Liver (tissue), 9 donors: ENCODE data around the gene FAM181A. TPM values are rescaled to one million over a fixed set of nuclear protein-coding genes. Genes with fewer than 3 reads are reported as not detected.

Source experiments
- DNase-seq: peaks from one replicate; pipeline ENCODE4 v3.0.0-alpha.2; 2017; ENCODE audit warnings: low spot score
- H3K27ac ChIP-seq, 2 donors: one replicate each; pipeline ENCODE4 v1.7.0; 2013; ENCODE audit warnings: inconsistent platforms in 2 of 2, low read length in 2 of 2, control low read depth in 1 of 2, low read depth in 1 of 2, mild to moderate bottlenecking in 1 of 2
- H3K27me3 ChIP-seq, 4 donors: one replicate each; pipeline versions ENCODE4 v1.6.1 to v1.7.0; 2013; ENCODE audit warnings: low read length in 3 of 4, inconsistent platforms in 1 of 4, mild to moderate bottlenecking in 1 of 4, moderate library complexity in 1 of 4; ENCODE audit not compliant: control insufficient read depth in 4 of 4, insufficient read depth in 4 of 4
- H3K36me3 ChIP-seq, 4 donors: one replicate each; pipeline versions ENCODE4 v1.6.1 to v1.7.0; 2013; ENCODE audit warnings: low read length in 3 of 4, mild to moderate bottlenecking in 3 of 4, low read depth in 1 of 4, moderate library complexity in 1 of 4; ENCODE audit not compliant: control insufficient read depth in 4 of 4, insufficient read depth in 3 of 4
- H3K4me1 ChIP-seq, 4 donors: one replicate each; pipeline versions ENCODE4 v1.6.1 to v1.7.0; 2013; ENCODE audit warnings: low read length in 3 of 4, mild to moderate bottlenecking in 3 of 4, moderate library complexity in 1 of 4; ENCODE audit not compliant: control insufficient read depth in 4 of 4, insufficient read depth in 4 of 4
- H3K4me3 ChIP-seq, 3 donors: one replicate each; pipeline versions ENCODE4 v1.6.1 to v1.7.0; 2013; ENCODE audit warnings: low read length in 3 of 3, control low read depth in 1 of 3, low read depth in 1 of 3, mild to moderate bottlenecking in 1 of 3
- H3K9ac ChIP-seq, 2 donors: one replicate each; pipeline ENCODE4 v1.7.0; 2013; ENCODE audit warnings: low read length in 2 of 2, mild to moderate bottlenecking in 2 of 2, moderate library complexity in 2 of 2, control low read depth in 1 of 2, low read depth in 1 of 2
- H3K9me3 ChIP-seq, 4 donors: one replicate each; pipeline versions ENCODE4 v1.6.1 to v1.7.0; 2013; ENCODE audit warnings: low read length in 3 of 4; ENCODE audit not compliant: control insufficient read depth in 4 of 4
- ATF3 ChIP-seq: IDR thresholded peaks from 2 replicates; pipeline ENCODE4 v1.6.1; 2016; ENCODE audit warnings: antibody characterized with exemption
- EGR1 ChIP-seq, 2 donors: IDR thresholded peaks; 2 replicates each; pipeline ENCODE4 v1.6.1; 2016 to 2018; ENCODE audit warnings: antibody characterized with exemption in 2 of 2, low read depth in 2 of 2
- FOXA1 ChIP-seq: IDR thresholded peaks from 2 replicates; pipeline ENCODE4 v1.6.1; 2016; ENCODE audit warnings: antibody characterized with exemption
- GABPA ChIP-seq, 2 donors: IDR thresholded peaks in 1 of 2; conservative IDR thresholded peaks in 1 of 2; 2 replicates each; pipeline ENCODE4 v1.6.1; 2016; ENCODE audit warnings: antibody characterized with exemption in 2 of 2, mild to moderate bottlenecking in 1 of 2, moderate library complexity in 1 of 2
- JUND ChIP-seq, 2 donors: IDR thresholded peaks; 2 replicates each; pipeline ENCODE4 v1.6.1; 2016; ENCODE audit warnings: antibody characterized with exemption in 2 of 2
- NR2F2 ChIP-seq: IDR thresholded peaks from 2 replicates; pipeline ENCODE4 v1.6.1; 2016; ENCODE audit warnings: antibody characterized with exemption
- RAD21 ChIP-seq, 2 donors: IDR thresholded peaks; 2 replicates each; pipeline ENCODE4 v1.6.1; 2016; ENCODE audit warnings: antibody characterized with exemption in 2 of 2, mild to moderate bottlenecking in 2 of 2
- REST ChIP-seq: IDR thresholded peaks from 2 replicates; pipeline ENCODE4 v1.6.1; 2016; ENCODE audit warnings: antibody characterized with exemption, mild to moderate bottlenecking
- RXRA ChIP-seq, 2 donors: IDR thresholded peaks; 2 replicates each; pipeline ENCODE4 v1.6.1; 2017 to 2018; ENCODE audit warnings: antibody characterized with exemption in 2 of 2, mild to moderate bottlenecking in 1 of 2
- SP1 ChIP-seq: IDR thresholded peaks from 2 replicates; pipeline ENCODE4 v1.6.1; 2018; ENCODE audit warnings: antibody characterized with exemption, mild to moderate bottlenecking
- YY1 ChIP-seq: IDR thresholded peaks from 2 replicates; pipeline ENCODE4 v1.6.1; 2016; ENCODE audit warnings: antibody characterized with exemption, mild to moderate bottlenecking
- ZBTB33 ChIP-seq: IDR thresholded peaks from 2 replicates; pipeline ENCODE4 v1.6.1; 2016; ENCODE audit warnings: antibody characterized with exemption
- WGBS: extraction: QIAGEN DNeasy Blood & Tissue Kit; methylation state at CpG from one replicate; pipeline ENCODE4 v1.1.7; 2013; 5-methylcytosine and 5-hydroxymethylcytosine counted together
- polyA plus RNA-seq, 2 donors: library from polyadenylated mRNA; stranded (reverse) in 1 of 2; unstranded in 1 of 2; fragments of 200-250 nt in 1 of 2; fragments of >200 nt in 1 of 2; fragmentation: Nextera tagmentation in 1 of 2; extraction: Ambion mirVana in 1 of 2; gene quantifications; one replicate each; pipeline versions ENCODE4 v1.2.1 to v1.2.3, GENCODE V29; 2013 to 2015
- total RNA-seq, 2 donors: library from RNA; depleted of rRNA; stranded (reverse); fragments of >200 nt; gene quantifications; one replicate each; pipeline ENCODE4 v1.2.3, GENCODE V29; 2014
- donor health status: healthy.
- donor health status: healthy.
- donor health status: healthy.
- donor health status: healthy.
- donor health status: healthy.

The FAM181A gene
- total and polyA plus RNA-seq, 4 donors, result not detected

- no peaks in the 10 kb centered on the region for H3K27me3 ChIP-seq
- WGBS, result 87% methylated on average over 5 of the region's 5 CpGs
- H3K36me3 ChIP-seq, result no peaks in the 10 kb centered on the region
- no peak overlapping the region for H3K27ac ChIP-seq
- TF ChIP-seq ZBTB33, result no peak
- no peak for TF ChIP-seq FOXA1
- no peak for TF ChIP-seq RXRA (IDR thresholded peaks at IDR 0.05)
- TF ChIP-seq RAD21 (IDR thresholded peaks at IDR 0.05), result no peak
- TF ChIP-seq ATF3, result no peak
- H3K9me3 ChIP-seq, result no peaks in the 10 kb centered on the region
- H3K9ac ChIP-seq, result no peak overlapping the region
- no peak for DNase-seq
- H3K4me1 ChIP-seq, result no peaks in the 10 kb centered on the region
- H3K4me3 ChIP-seq, result no peak overlapping the region
These were observed 17.9 kb downstream of the FAM181A start for GRCh38 chr14:93945070-93945399.

GRCh38 chr14:93946104-93946503 lies 19.0 kb downstream of the FAM181A start:
- WGBS, result 68% methylated on average over 6 of the region's 6 CpGs

GRCh38 chr14:93946541-93947090 lies 19.5 kb downstream of the FAM181A start:
- H3K27ac ChIP-seq, result no peak overlapping the region
- WGBS, result 80% methylated on average over 7 of the region's 7 CpGs
- H3K36me3 ChIP-seq, result no peaks in the 10 kb centered on the region
- H3K4me1 ChIP-seq, result no peaks in the 10 kb centered on the region
- H3K9ac ChIP-seq, result no peak overlapping the region
- no peaks in the 10 kb centered on the region for H3K27me3 ChIP-seq
- no peak for DNase-seq
- TF ChIP-seq GABPA (IDR thresholded peaks at IDR 0.05 in 1 of 2, conservative IDR thresholded peaks at IDR 0.05 in 1 of 2) (no peak), NR2F2 (no peak), SP1 (no peak), REST (no peak)
- H3K4me3 ChIP-seq, result no peak overlapping the region
- no peaks in the 10 kb centered on the region for H3K9me3 ChIP-seq

More at GRCh38 chr14:93946104-93946503, 19.0 kb downstream of the FAM181A start:
- Histone ChIP-seq H3K27ac (no peak overlapping the region), H3K4me3 (no peak overlapping the region), H3K36me3 (no peaks in the 10 kb centered on the region), H3K9me3 (no peaks in the 10 kb centered on the region), H3K4me1 (no peaks in the 10 kb centered on the region), H3K27me3 (no peaks in the 10 kb centered on the region), H3K9ac (no peak overlapping the region)
- TF ChIP-seq RXRA (IDR thresholded peaks at IDR 0.05) (no peak), RAD21 (IDR thresholded peaks at IDR 0.05) (no peak), GABPA (IDR thresholded peaks at IDR 0.05 in 1 of 2, conservative IDR thresholded peaks at IDR 0.05 in 1 of 2) (no peak), YY1 (no peak), EGR1 (IDR thresholded peaks at IDR 0.05; ENCODE audit: low read depth in 2 of 2) (no peak), JUND (IDR thresholded peaks at IDR 0.05) (no peak)
- no peak for DNase-seq
